Cardiac fibroblast (primary cell): ENCODE data around the gene IL17RE.

ENCODE experiments used
- DNase-seq, 2 donors: peaks; one replicate each; pipeline versions ENCODE4 v3.0.0 to v3.0.0-alpha.2; 2010; ENCODE audit warnings: low read depth in 2 of 2
- H3K4me3 ChIP-seq, 2 donors: replicated peaks in 1 of 2; 1 replicate in 1 of 2; 2 replicates in 1 of 2; pipeline ENCODE4 v1.5.1; 2011; ENCODE audit warnings: low read depth in 2 of 2, low read length in 2 of 2, mild to moderate bottlenecking in 2 of 2, moderate library complexity in 1 of 2
- TF ChIP-seq, protein P1 (sequence below): IDR thresholded peaks from one replicate; pipeline ENCODE4 v1.5.1; 2011; ENCODE audit warnings: low read depth, mild to moderate bottlenecking, low read length, inconsistent platforms

IL17RE gene

GRCh38 chr3:9949626-9950025, 47.0 kb downstream of the IL17RE start:
- no peak for DNase-seq
- TF ChIP-seq, protein P1, sequence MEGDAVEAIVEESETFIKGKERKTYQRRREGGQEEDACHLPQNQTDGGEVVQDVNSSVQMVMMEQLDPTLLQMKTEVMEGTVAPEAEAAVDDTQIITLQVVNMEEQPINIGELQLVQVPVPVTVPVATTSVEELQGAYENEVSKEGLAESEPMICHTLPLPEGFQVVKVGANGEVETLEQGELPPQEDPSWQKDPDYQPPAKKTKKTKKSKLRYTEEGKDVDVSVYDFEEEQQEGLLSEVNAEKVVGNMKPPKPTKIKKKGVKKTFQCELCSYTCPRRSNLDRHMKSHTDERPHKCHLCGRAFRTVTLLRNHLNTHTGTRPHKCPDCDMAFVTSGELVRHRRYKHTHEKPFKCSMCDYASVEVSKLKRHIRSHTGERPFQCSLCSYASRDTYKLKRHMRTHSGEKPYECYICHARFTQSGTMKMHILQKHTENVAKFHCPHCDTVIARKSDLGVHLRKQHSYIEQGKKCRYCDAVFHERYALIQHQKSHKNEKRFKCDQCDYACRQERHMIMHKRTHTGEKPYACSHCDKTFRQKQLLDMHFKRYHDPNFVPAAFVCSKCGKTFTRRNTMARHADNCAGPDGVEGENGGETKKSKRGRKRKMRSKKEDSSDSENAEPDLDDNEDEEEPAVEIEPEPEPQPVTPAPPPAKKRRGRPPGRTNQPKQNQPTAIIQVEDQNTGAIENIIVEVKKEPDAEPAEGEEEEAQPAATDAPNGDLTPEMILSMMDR = no peak
- no peak overlapping the region for H3K4me3 ChIP-seq

DNA sequence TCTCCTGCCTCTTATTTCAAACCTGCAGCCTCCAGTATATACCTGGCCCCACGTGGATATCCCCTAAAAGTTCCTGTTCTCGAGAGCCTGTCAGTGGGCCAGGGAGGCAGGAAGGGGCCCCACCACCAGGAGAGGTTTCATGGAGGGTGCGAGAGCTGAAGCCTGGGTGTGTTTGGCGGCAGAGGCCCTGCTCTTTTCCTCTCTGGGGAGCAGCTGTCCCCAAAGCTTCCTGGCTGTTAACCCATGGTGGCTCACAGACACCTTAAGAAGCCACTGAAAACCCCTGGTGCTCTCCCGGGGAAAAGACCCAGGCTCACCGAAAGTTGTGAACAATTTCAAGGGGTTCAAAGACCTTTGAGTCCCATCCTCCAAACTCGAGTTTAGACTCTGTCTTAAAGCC, 48.5 kb downstream of the IL17RE start:
- DNase-seq = no peak
- TF ChIP-seq, protein P1 = no peak
- H3K4me3 ChIP-seq = no peak overlapping the region

- peak overlapping the region; percentile 65 to 71 for H3K4me3 ChIP-seq
- no peak for DNase-seq
- TF ChIP-seq, protein P1 = no peak
These were observed 48.9 kb downstream of the IL17RE start for GRCh38 chr3:9951598-9951961.

GRCh38 chr3:9951962-9952805, 49.5 kb downstream of the IL17RE start, which contains the start of gene PRRT3:
Gene PRRT3 (minus strand): TSS chr3:9952408. CDS start chr3:9950115, 2,293 bp downstream.
- peak; percentile 43 to 52 for DNase-seq
- H3K4me3 ChIP-seq = peak within 1 kb of the TSS; percentile 65 to 71
- TF ChIP-seq, protein P1 = no peak

DNA sequence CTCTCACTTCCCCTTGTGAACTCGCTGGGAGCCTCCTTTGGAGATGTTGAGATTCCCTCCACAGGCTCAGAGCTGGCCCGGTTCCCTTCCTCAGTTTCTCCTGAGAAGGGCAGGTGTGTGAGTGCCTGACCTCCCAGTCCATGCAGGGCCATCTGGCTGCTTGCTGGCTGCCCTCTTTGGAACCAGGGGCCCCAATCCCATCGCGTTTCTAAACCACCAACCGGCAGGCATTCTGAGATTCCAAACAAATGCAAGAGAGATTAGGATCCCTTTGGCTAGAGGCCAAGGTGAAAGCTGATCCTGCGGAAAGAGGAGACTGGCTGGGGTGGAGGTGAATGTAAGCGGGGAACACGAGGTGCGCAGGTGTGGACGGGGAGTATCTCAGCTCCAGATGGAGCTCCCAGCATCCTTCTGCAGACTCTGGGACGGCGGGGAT, 52.4 kb downstream of the IL17RE start:
- H3K4me3 ChIP-seq = no peak overlapping the region
- TF ChIP-seq, protein P1 = no peak
- DNase-seq = peak in 1 of 2 donors; percentile 32

- TF ChIP-seq, protein P1 = no peak
- DNase-seq = no peak
- H3K4me3 ChIP-seq = no peak overlapping the region
These were observed 53.1 kb downstream of the IL17RE start for GRCh38 chr3:9955611-9956352.
